ENCODE results near the gene SPECC1. TPM values are rescaled to one million over a fixed set of nuclear protein-coding genes. Genes with fewer than 3 reads are reported as not detected.
A peak's percentile ranks its signal among the peaks of the same experiment; 100 is the strongest.

SPECC1 gene
- total RNA-seq, 1 donor from 2014 or later, result 83.0 TPM

GRCh38 chr17:20207262-20207985, 198.3 kb downstream of the SPECC1 start:
- Histone ChIP-seq H3K4me1 (ENCODE audit: insufficient read depth, low read length) (peaks cover 36% of the 10 kb centered on the region), H4K20me1 (ENCODE audit: insufficient read depth, low read length) (no peaks in the 10 kb centered on the region), H3K36me3 (ENCODE audit: insufficient read depth, low read length) (no peaks in the 10 kb centered on the region), H3K4me3 (ENCODE audit: insufficient read depth, low read depth, low read length) (no peak overlapping the region), H3K4me2 (ENCODE audit: low read length) (peak overlapping the region; percentile 64), H2AFZ (ENCODE audit: low read depth, low read length) (no peak overlapping the region), H3K9ac (ENCODE audit: low read length) (peak overlapping the region; percentile 46), H3K27ac (ENCODE audit: low read depth, low read length) (peak overlapping the region; percentile 69), H3K79me2 (ENCODE audit: insufficient read depth, low read length) (peaks cover 36% of the 10 kb centered on the region), H3K27me3 (ENCODE audit: insufficient read depth, low read length) (no peaks in the 10 kb centered on the region), H3K9me3 (ENCODE audit: insufficient read depth, low read depth, low read length) (no peaks in the 10 kb centered on the region)
- peaks cover 62% of the 10 kb centered on the region for H3K4me1 Mint-ChIP-seq (ENCODE audit: low read depth, unreplicated experiment)
- H3K27ac Mint-ChIP-seq (ENCODE audit: unreplicated experiment), result peak overlapping the region; percentile 92
- peaks cover 32% of the 10 kb centered on the region for H3K36me3 Mint-ChIP-seq (ENCODE audit: low read depth, unreplicated experiment)
- TF ChIP-seq EZH2 (IDR thresholded peaks at IDR 0.05; ENCODE audit: insufficient read depth, low read length), result no peak
- no peak for DNase-seq (ENCODE audit: low read depth)
- no peak for FAIRE-seq
- H3K4me3 Mint-ChIP-seq (ENCODE audit: unreplicated experiment), result no peak overlapping the region
- no peaks in the 10 kb centered on the region for H3K9me3 Mint-ChIP-seq (ENCODE audit: unreplicated experiment)
- H3K27me3 Mint-ChIP-seq (ENCODE audit: low read depth, unreplicated experiment), result no peaks in the 10 kb centered on the region

GRCh38 chr17:20208717-20209116, 199.6 kb downstream of the SPECC1 start:
- no peaks in the 10 kb centered on the region for H3K9me3 Mint-ChIP-seq (ENCODE audit: unreplicated experiment)
- Histone ChIP-seq H3K27ac (ENCODE audit: low read depth, low read length) (no peak overlapping the region), H3K4me2 (ENCODE audit: low read length) (no peak overlapping the region), H2AFZ (ENCODE audit: low read depth, low read length) (no peak overlapping the region), H3K9me3 (ENCODE audit: insufficient read depth, low read depth, low read length) (no peaks in the 10 kb centered on the region), H3K4me3 (ENCODE audit: insufficient read depth, low read depth, low read length) (no peak overlapping the region), H3K36me3 (ENCODE audit: insufficient read depth, low read length) (no peaks in the 10 kb centered on the region), H3K79me2 (ENCODE audit: insufficient read depth, low read length) (peaks cover 33% of the 10 kb centered on the region), H3K9ac (ENCODE audit: low read length) (no peak overlapping the region), H4K20me1 (ENCODE audit: insufficient read depth, low read length) (peaks cover 4% of the 10 kb centered on the region), H3K27me3 (ENCODE audit: insufficient read depth, low read length) (no peaks in the 10 kb centered on the region), H3K4me1 (ENCODE audit: insufficient read depth, low read length) (peaks cover 24% of the 10 kb centered on the region)
- H3K36me3 Mint-ChIP-seq (ENCODE audit: low read depth, unreplicated experiment), result peaks cover 36% of the 10 kb centered on the region
- H3K27me3 Mint-ChIP-seq (ENCODE audit: low read depth, unreplicated experiment), result no peaks in the 10 kb centered on the region
- FAIRE-seq (no peak), DNase-seq (ENCODE audit: low read depth) (no peak)
- no peak overlapping the region for H3K4me3 Mint-ChIP-seq (ENCODE audit: unreplicated experiment)
- no peak overlapping the region for H3K27ac Mint-ChIP-seq (ENCODE audit: unreplicated experiment)
- TF ChIP-seq CTCF (IDR thresholded peaks at IDR 0.05; ENCODE audit: insufficient read depth, low read depth, low read length), result no peak
- no peak for TF ChIP-seq EZH2 (IDR thresholded peaks at IDR 0.05; ENCODE audit: insufficient read depth, low read length)
- H3K4me1 Mint-ChIP-seq (ENCODE audit: low read depth, unreplicated experiment), result peaks cover 51% of the 10 kb centered on the region

- no peaks in the 10 kb centered on the region for H3K27me3 ChIP-seq (ENCODE audit: insufficient read depth, low read length)
- peaks cover 30% of the 10 kb centered on the region for H3K79me2 ChIP-seq (ENCODE audit: insufficient read depth, low read length)
- H3K9ac ChIP-seq (ENCODE audit: low read length), result no peak overlapping the region
- H4K20me1 ChIP-seq (ENCODE audit: insufficient read depth, low read length), result peaks cover 7% of the 10 kb centered on the region
- Mint-ChIP-seq H3K4me1 (ENCODE audit: low read depth, unreplicated experiment) (peaks cover 36% of the 10 kb centered on the region), H3K4me3 (ENCODE audit: unreplicated experiment) (no peak overlapping the region), H3K27me3 (ENCODE audit: low read depth, unreplicated experiment) (no peaks in the 10 kb centered on the region), H3K9me3 (ENCODE audit: unreplicated experiment) (no peaks in the 10 kb centered on the region), H3K36me3 (ENCODE audit: low read depth, unreplicated experiment) (peaks cover 27% of the 10 kb centered on the region), H3K27ac (ENCODE audit: unreplicated experiment) (no peak overlapping the region)
- TF ChIP-seq CTCF (IDR thresholded peaks at IDR 0.05; ENCODE audit: insufficient read depth, low read depth, low read length), result no peak
- TF ChIP-seq EZH2 (IDR thresholded peaks at IDR 0.05; ENCODE audit: insufficient read depth, low read length), result no peak
- H3K9me3 ChIP-seq (ENCODE audit: insufficient read depth, low read depth, low read length), result no peaks in the 10 kb centered on the region
- no peak overlapping the region for H3K27ac ChIP-seq (ENCODE audit: low read depth, low read length)
- DNase-seq (ENCODE audit: low read depth) (no peak), FAIRE-seq (no peak)
- H3K36me3 ChIP-seq (ENCODE audit: insufficient read depth, low read length), result no peaks in the 10 kb centered on the region
- no peak overlapping the region for H2AFZ ChIP-seq (ENCODE audit: low read depth, low read length)
- no peak overlapping the region for H3K4me2 ChIP-seq (ENCODE audit: low read length)
- H3K4me1 ChIP-seq (ENCODE audit: insufficient read depth, low read length), result peaks cover 19% of the 10 kb centered on the region
- no peak overlapping the region for H3K4me3 ChIP-seq (ENCODE audit: insufficient read depth, low read depth, low read length)
These were observed 201.0 kb downstream of the SPECC1 start for GRCh38 chr17:20210180-20210579.

Measured in astrocyte (in vitro differentiated cells and primary cell).